Vagina (tissue), 2 donors: ENCODE data around the gene GBGT1. TPM values are rescaled to one million over a fixed set of nuclear protein-coding genes. Genes with fewer than 3 reads are reported as not detected.
A peak's percentile ranks its signal among the peaks of the same experiment; 100 is the strongest.
"Not testable (repeated sequence)": the region's sequence is repeated elsewhere in the genome, so short reads cannot be mapped to it uniquely, and the experiment has no call there.

Source experiments
- DNase-seq, 2 donors: peaks; one replicate each; pipeline ENCODE4 v3.0.0-alpha.2; 2017; ENCODE audit errors: extremely low spot score in 2 of 2
- H3K27ac ChIP-seq: fragments of 200-600 bp; sonication (generic); one replicate; pipeline ENCODE4 v1.5.1; 2019
- H3K27me3 ChIP-seq: fragments of 200-600 bp; sonication (generic); one replicate; pipeline ENCODE4 v1.5.1; 2019
- H3K36me3 ChIP-seq, 2 donors: fragments of 200-600 bp; sonication (generic); one replicate each; pipeline ENCODE4 v1.5.1; 2017 to 2019
- H3K4me1 ChIP-seq: fragments of 200-600 bp; sonication (generic); one replicate; pipeline ENCODE4 v1.5.1; 2019
- H3K4me3 ChIP-seq, 2 donors: fragments of 200-600 bp; sonication (generic); 1 replicate in 1 of 2; 2 replicates in 1 of 2; pipeline ENCODE4 v1.5.1; 2016 to 2019
- H3K9me3 ChIP-seq: fragments of 200-600 bp; sonication (generic); one replicate; pipeline ENCODE4 v1.5.1; 2019
- POLR2A ChIP-seq, 2 donors: fragments of 450-650 bp; IDR thresholded peaks; one replicate each; pipeline ENCODE4 v1.6.1; 2017; ENCODE audit warnings: antibody characterized with exemption in 2 of 2, mild to moderate bottlenecking in 2 of 2, moderate library complexity in 2 of 2
- POLR2AphosphoS5 ChIP-seq, 2 donors: sonication (generic); formaldehyde crosslinking; IDR thresholded peaks; one replicate each; pipeline ENCODE4 v1.9.0; 2017; ENCODE audit warnings: antibody characterized with exemption in 2 of 2, mild to moderate bottlenecking in 2 of 2, low read depth in 1 of 2; ENCODE audit not compliant: insufficient read depth in 1 of 2
- intact Hi-C: fragments of 100-400 bp; cut with DNase I; formaldehyde crosslinking; loops from one replicate; pipeline ENCODE4 v1.15.1; 2023
- total RNA-seq: library from RNA; depleted of rRNA; stranded (reverse); fragments of >200 nt; gene quantifications from one replicate; pipeline ENCODE4 v1.2.3, GENCODE V29; 2016
- TF ChIP-seq, protein P1 (sequence below), 3 experiments: fragments of 450-650 bp in 2 of 3; fragments of 200-600 bp in 1 of 3; sonication (generic) in 1 of 3; IDR thresholded peaks; one replicate each; pipeline ENCODE4 v1.5.1; 2017 to 2019; ENCODE audit warnings: antibody characterized with exemption in 3 of 3, mild to moderate bottlenecking in 2 of 3, moderate library complexity in 2 of 3

Gene GBGT1
- total RNA-seq, 1 donor from 2014 or later: 27.0 TPM

DNA sequence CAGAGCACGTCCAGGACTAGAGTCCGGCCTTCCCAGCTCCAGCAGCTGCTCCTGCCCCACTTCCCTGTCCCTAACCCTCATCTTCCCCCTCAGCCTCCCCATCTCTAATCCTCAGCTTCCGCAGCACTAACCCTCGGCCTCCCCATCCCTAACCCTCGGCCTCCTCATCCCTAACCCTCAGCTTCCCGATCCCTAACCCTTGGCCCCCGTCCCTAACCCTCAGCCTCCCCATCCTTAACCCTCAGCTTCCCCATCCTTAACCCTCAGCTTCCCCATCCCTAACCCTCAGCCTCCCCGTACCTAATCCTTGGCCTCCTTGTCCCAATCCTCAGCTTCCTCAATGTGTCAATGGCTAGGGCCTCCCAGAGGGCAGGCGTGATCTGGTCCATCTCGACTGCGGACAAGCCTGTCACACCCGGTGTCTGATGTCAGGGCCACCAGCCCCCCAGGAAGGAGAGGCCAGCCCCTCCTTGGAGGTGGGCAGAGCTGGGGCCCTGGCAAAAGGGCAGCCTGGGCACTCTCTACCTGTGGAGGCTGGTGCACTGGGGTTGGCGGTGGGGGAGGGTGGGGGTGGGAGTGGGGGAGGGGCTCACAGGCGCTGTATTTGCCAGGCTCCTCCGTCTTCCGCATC, 43.9 kb upstream of the GBGT1 start:
- H3K36me3 ChIP-seq: no peaks in the 10 kb centered on the region
- TF ChIP-seq, protein P1, sequence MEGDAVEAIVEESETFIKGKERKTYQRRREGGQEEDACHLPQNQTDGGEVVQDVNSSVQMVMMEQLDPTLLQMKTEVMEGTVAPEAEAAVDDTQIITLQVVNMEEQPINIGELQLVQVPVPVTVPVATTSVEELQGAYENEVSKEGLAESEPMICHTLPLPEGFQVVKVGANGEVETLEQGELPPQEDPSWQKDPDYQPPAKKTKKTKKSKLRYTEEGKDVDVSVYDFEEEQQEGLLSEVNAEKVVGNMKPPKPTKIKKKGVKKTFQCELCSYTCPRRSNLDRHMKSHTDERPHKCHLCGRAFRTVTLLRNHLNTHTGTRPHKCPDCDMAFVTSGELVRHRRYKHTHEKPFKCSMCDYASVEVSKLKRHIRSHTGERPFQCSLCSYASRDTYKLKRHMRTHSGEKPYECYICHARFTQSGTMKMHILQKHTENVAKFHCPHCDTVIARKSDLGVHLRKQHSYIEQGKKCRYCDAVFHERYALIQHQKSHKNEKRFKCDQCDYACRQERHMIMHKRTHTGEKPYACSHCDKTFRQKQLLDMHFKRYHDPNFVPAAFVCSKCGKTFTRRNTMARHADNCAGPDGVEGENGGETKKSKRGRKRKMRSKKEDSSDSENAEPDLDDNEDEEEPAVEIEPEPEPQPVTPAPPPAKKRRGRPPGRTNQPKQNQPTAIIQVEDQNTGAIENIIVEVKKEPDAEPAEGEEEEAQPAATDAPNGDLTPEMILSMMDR (IDR thresholded peaks at IDR 0.05): no peak
- H3K9me3 ChIP-seq: no peaks in the 10 kb centered on the region
- no peak overlapping the region for H3K27ac ChIP-seq
- H3K4me3 ChIP-seq: no peak overlapping the region
- no peaks in the 10 kb centered on the region for H3K4me1 ChIP-seq
- intact Hi-C loops: no loop called here
- H3K27me3 ChIP-seq: no peaks in the 10 kb centered on the region
- no peak for DNase-seq

DNA sequence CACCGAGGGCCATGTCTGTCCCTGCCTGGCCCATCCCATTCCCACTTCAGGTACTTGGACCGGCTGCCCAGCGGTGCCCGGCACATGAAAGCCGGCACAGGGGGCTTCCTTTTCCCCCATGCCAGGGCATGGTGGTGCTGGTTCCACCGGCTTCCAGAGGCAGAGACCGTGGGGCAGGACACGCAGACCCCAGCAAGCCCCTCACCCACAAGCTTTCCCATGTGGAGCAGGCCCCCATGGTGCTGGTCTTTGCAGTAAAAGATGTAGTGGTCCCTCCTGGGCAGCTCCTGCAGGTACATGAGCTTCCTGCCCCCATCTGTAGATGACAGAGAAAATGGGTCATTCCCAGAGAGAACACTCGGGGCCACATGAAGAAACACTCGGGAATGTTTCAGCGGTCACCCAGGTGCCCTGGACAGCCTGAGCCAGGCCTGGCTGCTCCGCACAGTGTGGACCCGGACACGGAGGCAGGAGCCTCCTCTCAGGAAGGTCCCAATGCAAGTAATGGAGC, 43.4 kb upstream of the GBGT1 start:
- TF ChIP-seq POLR2A (IDR thresholded peaks at IDR 0.05) (no peak), POLR2AphosphoS5 (IDR thresholded peaks at IDR 0.05; ENCODE audit: insufficient read depth in 1 of 2, low read depth in 1 of 2) (no peak)
- TF ChIP-seq, protein P1 (IDR thresholded peaks at IDR 0.05): no peak
- H3K27ac ChIP-seq: no peak overlapping the region
- H3K4me3 ChIP-seq: no peak overlapping the region
- no peaks in the 10 kb centered on the region for H3K4me1 ChIP-seq
- H3K36me3 ChIP-seq: no peaks in the 10 kb centered on the region
- H3K9me3 ChIP-seq: no peaks in the 10 kb centered on the region
- H3K27me3 ChIP-seq: no peaks in the 10 kb centered on the region
- peak in 1 of 2 donors; percentile 90 for DNase-seq
- intact Hi-C loops: no loop called here

DNA sequence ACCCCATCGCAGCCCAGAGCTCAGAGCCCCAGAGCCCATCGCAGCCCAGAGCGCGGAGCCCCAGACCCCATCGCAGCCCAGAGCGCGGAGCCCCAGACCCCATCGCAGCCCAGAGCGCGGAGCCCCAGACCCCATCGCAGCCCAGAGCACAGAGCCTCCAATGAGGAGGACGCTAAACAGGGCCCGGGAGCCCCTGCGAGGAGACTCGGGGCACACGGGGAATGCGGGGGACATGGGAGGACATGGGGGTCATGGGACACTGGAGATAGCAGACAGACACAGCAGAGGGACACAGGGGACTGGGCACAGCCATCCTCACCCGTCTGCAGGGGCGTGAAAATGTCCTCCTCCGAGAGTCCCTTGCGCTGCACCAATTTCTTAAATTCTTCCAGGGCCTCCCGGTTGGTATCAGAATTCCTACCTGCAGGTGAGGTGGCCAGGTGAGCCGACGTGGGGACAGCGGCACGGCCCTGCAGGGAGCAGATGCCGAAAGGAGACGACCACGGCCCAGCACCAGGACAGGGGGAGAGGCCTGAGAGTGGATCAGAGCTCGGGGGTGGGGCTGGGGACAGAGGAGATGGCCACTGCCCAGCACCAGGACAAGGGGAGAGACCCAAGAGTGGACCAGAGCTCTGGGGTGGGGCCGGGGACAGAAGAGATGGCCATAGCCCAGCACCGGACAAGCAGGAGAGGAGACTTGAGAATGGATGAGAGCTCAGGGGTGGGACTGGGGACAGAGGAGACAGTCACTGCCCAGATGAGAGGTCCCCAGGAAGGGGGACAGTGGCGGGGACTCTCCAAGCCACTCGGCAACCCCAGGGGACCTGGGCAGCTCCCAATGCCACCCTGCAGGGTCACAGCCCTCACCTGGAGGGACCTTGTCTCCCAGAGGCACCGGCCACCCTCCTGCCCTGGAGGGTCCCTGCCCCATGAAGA, 42.5 kb upstream of the GBGT1 start:
- H3K4me1 ChIP-seq: no peaks in the 10 kb centered on the region
- no peaks in the 10 kb centered on the region for H3K9me3 ChIP-seq
- H3K27me3 ChIP-seq: no peaks in the 10 kb centered on the region
- H3K36me3 ChIP-seq: no peaks in the 10 kb centered on the region
- DNase-seq: peak in 1 of 2 donors; percentile 93
- TF ChIP-seq, protein P1 (IDR thresholded peaks at IDR 0.05): no peak
- TF ChIP-seq POLR2A (IDR thresholded peaks at IDR 0.05) (no peak), POLR2AphosphoS5 (IDR thresholded peaks at IDR 0.05; ENCODE audit: insufficient read depth in 1 of 2, low read depth in 1 of 2) (no peak)
- H3K4me3 ChIP-seq: no peak overlapping the region
- intact Hi-C loops: no loop called here
- H3K27ac ChIP-seq: no peak overlapping the region

DNA sequence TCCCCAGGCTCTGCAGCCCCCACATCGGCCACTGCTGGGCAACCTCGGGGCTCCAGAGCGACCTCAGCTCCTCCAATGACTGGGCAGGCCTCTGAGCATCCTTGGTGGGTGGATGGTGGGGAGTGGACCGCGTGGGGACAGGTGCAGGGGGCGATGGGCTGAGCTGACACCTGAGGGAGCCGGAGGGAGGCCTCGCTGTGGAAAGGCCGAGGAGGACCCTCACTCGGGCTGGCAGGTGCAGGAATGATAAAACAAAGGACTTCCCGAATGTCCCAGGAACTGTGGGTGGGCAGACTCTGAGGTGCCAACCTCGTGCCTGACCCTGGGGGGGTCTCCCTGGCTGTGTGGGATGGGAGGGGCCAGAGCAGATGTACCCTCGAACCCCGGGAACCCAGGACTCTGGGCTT, 41.8 kb upstream of the GBGT1 start:
- H3K27ac ChIP-seq, H3K9me3 ChIP-seq, H3K4me1 ChIP-seq, H3K27me3 ChIP-seq, H3K36me3 ChIP-seq, intact Hi-C loops, H3K4me3 ChIP-seq: not testable (repeated sequence)
- DNase-seq: peak in 1 of 2 donors; percentile 90

DNA sequence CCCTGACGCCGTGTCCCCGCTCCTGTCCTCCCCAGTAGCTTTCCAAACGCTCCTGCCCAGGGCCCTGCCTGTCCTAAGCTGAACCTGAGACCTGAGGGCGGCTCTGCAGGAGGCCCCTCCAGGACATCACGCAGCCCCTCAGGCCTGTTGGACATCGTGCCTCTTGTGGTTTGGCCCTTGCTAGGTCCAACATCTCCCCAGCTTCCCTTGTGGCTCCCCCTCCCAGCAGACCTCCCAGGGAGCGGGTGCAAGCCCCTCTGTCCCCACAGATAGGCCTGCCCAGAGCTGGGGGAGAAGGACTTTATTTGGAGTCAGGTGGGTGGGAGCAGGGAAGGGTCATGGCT, 41.3 kb upstream of the GBGT1 start:
- no peaks in the 10 kb centered on the region for H3K36me3 ChIP-seq
- intact Hi-C loops: no loop called here
- no peaks in the 10 kb centered on the region for H3K4me1 ChIP-seq
- no peaks in the 10 kb centered on the region for H3K27me3 ChIP-seq
- no peaks in the 10 kb centered on the region for H3K9me3 ChIP-seq
- H3K27ac ChIP-seq: no peak overlapping the region
- no peak overlapping the region for H3K4me3 ChIP-seq
- peak in 1 of 2 donors; percentile 84 for DNase-seq
- TF ChIP-seq POLR2A (IDR thresholded peaks at IDR 0.05) (no peak), POLR2AphosphoS5 (IDR thresholded peaks at IDR 0.05; ENCODE audit: insufficient read depth in 1 of 2, low read depth in 1 of 2) (no peak)
- TF ChIP-seq, protein P1 (IDR thresholded peaks at IDR 0.05): no peak
